ENCODE data around the gene PAPOLG.

Gene PAPOLG

DNA sequence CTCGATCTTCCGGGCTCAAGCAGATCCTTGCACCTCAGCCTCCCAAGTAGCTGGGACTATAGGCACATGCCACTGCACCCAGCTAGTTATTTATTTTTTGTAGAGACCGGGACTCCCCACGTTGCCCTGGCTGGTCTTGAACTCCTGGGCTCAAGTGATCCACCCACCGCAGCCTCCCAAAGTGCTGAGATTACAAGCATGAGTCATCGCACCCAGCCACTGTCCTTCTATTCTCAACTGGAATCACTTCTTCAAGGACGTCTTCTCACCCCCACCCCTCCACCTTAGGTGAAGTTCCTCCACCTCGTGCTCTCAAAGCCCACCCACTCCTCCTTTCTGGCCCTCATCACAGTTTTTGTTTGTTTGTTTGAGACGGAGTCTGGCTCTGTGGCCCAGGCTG, 71.3 kb downstream of the PAPOLG start:
- Histone ChIP-seq H3K36me3 (ENCODE audit: insufficient read depth, low read length) (no peaks in the 10 kb centered on the region), H3K27me3 (ENCODE audit: control insufficient read depth, insufficient read depth, low read length) (peaks cover 46% of the 10 kb centered on the region), H3K4me1 (ENCODE audit: control insufficient read depth, insufficient read depth, low read length) (no peaks in the 10 kb centered on the region), H3K9me3 (replicated peaks; ENCODE audit: low read length) (no peaks in the 10 kb centered on the region), H3K4me3 (ENCODE audit: low read length) (no peak overlapping the region), H3K9ac (ENCODE audit: low read depth, low read length) (no peak overlapping the region), H3K4me2 (ENCODE audit: low read length) (no peak overlapping the region)

DNA sequence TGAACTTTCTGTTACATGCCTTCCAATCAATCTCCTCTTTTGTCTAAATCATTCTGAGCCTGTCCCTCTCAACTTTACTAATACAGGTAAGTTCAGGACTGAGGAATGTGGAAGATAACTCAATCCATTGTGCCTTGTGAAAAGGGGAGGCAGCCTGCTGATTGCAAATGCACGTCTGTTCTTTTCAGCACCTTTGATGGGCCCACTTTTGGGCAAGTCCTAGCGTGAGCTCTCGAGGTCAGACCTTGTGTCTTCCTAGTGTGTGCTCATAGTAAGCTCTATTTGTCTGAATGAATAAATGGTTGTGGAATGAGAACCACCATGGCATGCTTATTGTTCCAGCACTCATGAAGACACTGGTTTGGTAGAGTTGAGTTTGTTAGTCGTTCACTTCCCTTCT, 74.9 kb downstream of the PAPOLG start:
- H3K36me3 ChIP-seq (ENCODE audit: insufficient read depth, low read length): no peaks in the 10 kb centered on the region

DNA sequence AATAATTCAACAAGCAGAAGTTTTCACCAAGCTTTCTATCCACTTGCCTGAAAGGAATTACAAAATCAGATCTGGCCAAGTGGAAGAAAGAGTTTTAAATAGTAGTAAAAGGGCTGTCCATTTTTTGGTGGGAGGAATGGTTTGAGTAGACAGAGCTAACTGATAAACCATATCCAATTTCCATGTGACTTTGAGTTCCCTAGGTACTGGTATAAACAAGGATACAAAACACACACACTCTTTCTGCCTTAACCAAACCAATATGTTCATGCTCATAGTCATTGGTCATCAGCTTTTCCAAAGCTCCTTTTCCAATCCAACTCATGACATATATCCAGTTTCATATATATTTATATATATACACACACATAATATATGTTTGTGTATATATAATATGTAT, 75.9 kb downstream of the PAPOLG start:
- Histone ChIP-seq H3K4me2 (ENCODE audit: low read length) (no peak overlapping the region), H3K27me3 (ENCODE audit: control insufficient read depth, insufficient read depth, low read length) (peaks cover 64% of the 10 kb centered on the region), H3K9me3 (replicated peaks; ENCODE audit: low read length) (no peaks in the 10 kb centered on the region), H3K4me3 (ENCODE audit: low read length) (no peak overlapping the region), H3K4me1 (ENCODE audit: control insufficient read depth, insufficient read depth, low read length) (no peaks in the 10 kb centered on the region), H3K36me3 (ENCODE audit: insufficient read depth, low read length) (no peaks in the 10 kb centered on the region), H3K9ac (ENCODE audit: low read depth, low read length) (no peak overlapping the region)

More for the DNA sequence above, 74.9 kb downstream of the PAPOLG start:
- Histone ChIP-seq H3K9ac (ENCODE audit: low read depth, low read length) (no peak overlapping the region), H3K4me2 (ENCODE audit: low read length) (no peak overlapping the region), H3K4me1 (ENCODE audit: control insufficient read depth, insufficient read depth, low read length) (no peaks in the 10 kb centered on the region), H3K27me3 (ENCODE audit: control insufficient read depth, insufficient read depth, low read length) (peaks cover 57% of the 10 kb centered on the region), H3K4me3 (ENCODE audit: low read length) (no peak overlapping the region), H3K9me3 (replicated peaks; ENCODE audit: low read length) (no peaks in the 10 kb centered on the region)

DNA sequence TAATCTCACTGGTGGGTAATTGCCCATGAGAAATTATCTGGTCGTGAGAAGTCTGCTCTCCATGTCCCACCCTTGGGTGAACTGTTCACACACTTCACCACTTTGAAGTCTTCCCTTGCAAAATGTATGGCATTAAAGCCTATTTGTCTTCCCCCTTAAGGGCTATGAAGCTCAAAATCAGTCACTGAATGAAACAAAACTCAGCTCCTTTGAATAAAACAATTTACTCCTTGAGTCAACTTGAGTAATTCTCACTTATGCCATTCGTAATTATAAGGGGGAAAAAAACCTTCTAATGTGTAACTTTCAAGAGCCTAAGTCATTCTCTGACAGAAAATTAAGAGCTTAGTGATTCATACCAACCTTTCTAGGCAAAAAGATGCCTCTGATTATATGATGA, 76.6 kb downstream of the PAPOLG start:
- Histone ChIP-seq H3K4me1 (ENCODE audit: control insufficient read depth, insufficient read depth, low read length) (no peaks in the 10 kb centered on the region), H3K9me3 (replicated peaks; ENCODE audit: low read length) (no peaks in the 10 kb centered on the region), H3K36me3 (ENCODE audit: insufficient read depth, low read length) (no peaks in the 10 kb centered on the region), H3K4me3 (ENCODE audit: low read length) (no peak overlapping the region), H3K9ac (ENCODE audit: low read depth, low read length) (no peak overlapping the region), H3K27me3 (ENCODE audit: control insufficient read depth, insufficient read depth, low read length) (peaks cover 68% of the 10 kb centered on the region), H3K4me2 (ENCODE audit: low read length) (no peak overlapping the region)

DNA sequence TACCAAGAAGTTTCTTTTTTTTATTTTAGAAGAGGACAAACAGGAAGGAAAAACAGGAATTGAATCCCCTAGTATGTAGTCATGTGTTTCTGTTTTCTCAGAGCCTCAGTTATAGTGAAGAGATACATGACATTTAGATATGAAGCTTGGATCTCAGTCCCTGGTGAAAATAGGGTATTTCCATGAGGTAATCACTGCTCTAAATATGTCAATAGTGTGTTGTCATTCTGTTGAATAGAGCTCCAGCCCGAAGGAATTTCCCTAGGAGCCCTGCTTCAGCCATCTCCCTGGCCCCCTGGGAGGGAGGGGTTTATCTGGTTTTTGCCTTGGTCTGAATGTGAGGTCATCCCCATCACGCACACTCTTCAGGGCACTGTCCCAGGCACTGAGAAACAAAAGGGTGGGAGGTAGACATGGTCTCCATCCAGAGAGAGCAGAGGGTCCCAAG, 78.2 kb downstream of the PAPOLG start:
- H3K4me2 ChIP-seq (ENCODE audit: low read length): no peak overlapping the region
- H3K4me1 ChIP-seq (ENCODE audit: control insufficient read depth, insufficient read depth, low read length): no peaks in the 10 kb centered on the region
- H3K27me3 ChIP-seq (ENCODE audit: control insufficient read depth, insufficient read depth, low read length): peaks cover 71% of the 10 kb centered on the region
- no peak overlapping the region for H3K9ac ChIP-seq (ENCODE audit: low read depth, low read length)
- no peak overlapping the region for H3K4me3 ChIP-seq (ENCODE audit: low read length)
- no peaks in the 10 kb centered on the region for H3K36me3 ChIP-seq (ENCODE audit: insufficient read depth, low read length)
- no peaks in the 10 kb centered on the region for H3K9me3 ChIP-seq (replicated peaks; ENCODE audit: low read length)

DNA sequence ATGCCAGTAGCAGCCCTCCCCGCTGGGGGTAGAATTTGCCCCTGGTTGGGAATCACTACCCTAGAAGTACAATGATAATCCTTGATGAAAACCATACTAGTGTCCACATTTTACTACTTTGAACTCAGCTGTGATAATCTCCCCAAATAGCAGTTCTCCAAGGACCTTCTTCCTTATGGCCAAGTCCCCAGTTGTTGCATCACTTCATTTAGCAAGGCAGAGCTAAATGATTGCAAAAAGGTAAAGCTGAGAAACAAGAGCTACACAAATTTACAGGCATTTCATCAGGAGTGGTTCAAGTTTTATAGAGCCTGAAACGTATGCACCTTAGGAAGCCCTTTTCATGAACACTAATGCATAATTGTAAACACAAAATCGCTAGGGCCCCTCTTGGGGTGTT, 80.4 kb downstream of the PAPOLG start:
- no peak overlapping the region for H3K9ac ChIP-seq (ENCODE audit: low read depth, low read length)
- no peak overlapping the region for H3K4me3 ChIP-seq (ENCODE audit: low read length)
- H3K4me2 ChIP-seq (ENCODE audit: low read length): no peak overlapping the region
- H3K9me3 ChIP-seq (replicated peaks; ENCODE audit: low read length): no peaks in the 10 kb centered on the region
- no peaks in the 10 kb centered on the region for H3K4me1 ChIP-seq (ENCODE audit: control insufficient read depth, insufficient read depth, low read length)
- peaks cover 51% of the 10 kb centered on the region for H3K27me3 ChIP-seq (ENCODE audit: control insufficient read depth, insufficient read depth, low read length)
- H3K36me3 ChIP-seq (ENCODE audit: insufficient read depth, low read length): no peaks in the 10 kb centered on the region

DNA sequence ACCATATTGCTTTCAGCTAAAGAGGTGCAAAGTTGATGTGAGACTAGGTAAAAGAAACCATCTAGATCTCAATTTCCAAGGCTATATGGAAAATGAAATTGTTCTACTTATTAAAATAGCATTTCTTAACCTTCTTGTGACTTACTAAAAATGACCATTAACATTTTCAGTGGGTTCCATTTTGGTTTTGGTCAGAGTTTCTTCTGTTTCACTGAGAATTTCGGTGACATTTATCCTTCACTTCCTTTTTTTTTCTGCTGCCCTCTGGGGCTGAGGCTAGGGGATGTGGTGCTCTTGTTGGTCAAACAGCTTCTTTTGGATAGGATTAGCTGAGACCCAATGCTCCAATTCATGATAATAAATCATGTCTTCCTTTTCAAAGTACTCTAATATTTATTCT, 81.1 kb downstream of the PAPOLG start:
- Histone ChIP-seq H3K9ac (ENCODE audit: low read depth, low read length) (no peak overlapping the region), H3K9me3 (replicated peaks; ENCODE audit: low read length) (no peaks in the 10 kb centered on the region), H3K27me3 (ENCODE audit: control insufficient read depth, insufficient read depth, low read length) (peaks cover 46% of the 10 kb centered on the region), H3K4me3 (ENCODE audit: low read length) (no peak overlapping the region), H3K4me1 (ENCODE audit: control insufficient read depth, insufficient read depth, low read length) (no peaks in the 10 kb centered on the region), H3K36me3 (ENCODE audit: insufficient read depth, low read length) (no peaks in the 10 kb centered on the region), H3K4me2 (ENCODE audit: low read length) (no peak overlapping the region)

DNA sequence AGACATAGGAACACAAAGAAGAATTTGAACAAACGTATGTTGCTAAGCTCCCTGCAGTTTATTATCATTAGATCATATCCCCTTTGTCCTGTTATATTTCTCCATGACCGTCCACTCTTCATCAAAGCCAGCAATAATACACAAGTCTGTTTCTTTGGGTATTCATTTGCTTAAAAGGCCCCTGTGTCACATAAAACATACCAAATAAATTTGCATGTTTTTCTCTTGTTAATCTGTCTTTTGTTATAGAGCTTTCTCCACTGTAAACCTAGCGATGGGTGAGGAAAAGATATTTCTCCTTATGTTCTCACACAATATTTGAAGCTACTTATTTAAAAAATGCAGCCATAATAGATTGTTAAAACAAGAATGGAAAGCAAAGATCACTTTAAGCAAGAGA, 82.4 kb downstream of the PAPOLG start:
- Histone ChIP-seq H3K36me3 (ENCODE audit: insufficient read depth, low read length) (no peaks in the 10 kb centered on the region), H3K9ac (ENCODE audit: low read depth, low read length) (no peak overlapping the region), H3K4me1 (ENCODE audit: control insufficient read depth, insufficient read depth, low read length) (no peaks in the 10 kb centered on the region), H3K27me3 (ENCODE audit: control insufficient read depth, insufficient read depth, low read length) (peaks cover 40% of the 10 kb centered on the region), H3K4me3 (ENCODE audit: low read length) (no peak overlapping the region), H3K9me3 (replicated peaks; ENCODE audit: low read length) (no peaks in the 10 kb centered on the region), H3K4me2 (ENCODE audit: low read length) (no peak overlapping the region)

DNA sequence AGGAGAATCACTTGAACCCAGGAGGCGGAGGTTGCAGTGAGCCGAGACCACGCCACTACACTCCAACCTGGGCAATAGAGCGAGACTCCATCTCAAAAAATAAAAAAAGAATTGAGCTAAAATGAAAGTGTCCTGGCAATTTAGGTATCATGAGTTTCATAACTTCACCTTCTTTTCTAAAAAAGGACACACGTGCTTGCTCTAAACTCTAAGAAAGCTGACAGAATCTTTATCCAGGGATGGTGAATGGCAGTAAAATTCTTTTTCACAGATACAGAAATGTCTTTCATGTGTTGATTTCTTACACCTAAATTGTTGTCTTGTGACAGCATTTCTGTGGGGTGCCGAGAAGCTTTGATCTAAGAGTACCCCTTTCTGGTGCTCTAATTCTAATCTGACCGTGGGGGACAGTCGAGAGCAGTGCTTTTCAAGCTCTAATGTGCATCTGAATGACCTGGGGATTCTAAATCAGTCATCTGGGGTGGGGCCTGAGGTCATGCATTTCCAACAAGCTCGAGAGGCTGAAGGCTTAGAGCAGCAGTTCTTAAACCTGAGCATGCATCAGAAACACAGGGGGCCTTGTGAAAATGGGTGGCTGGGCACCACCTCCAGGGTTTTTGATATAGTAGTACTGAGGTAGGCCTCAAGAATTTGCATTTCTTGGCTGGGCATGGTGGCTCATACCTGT, 83.2 kb downstream of the PAPOLG start:
- peaks cover 37% of the 10 kb centered on the region for H3K27me3 ChIP-seq (ENCODE audit: control insufficient read depth, insufficient read depth, low read length)
- no peaks in the 10 kb centered on the region for H3K9me3 ChIP-seq (replicated peaks; ENCODE audit: low read length)
- H3K4me2 ChIP-seq (ENCODE audit: low read length): no peak overlapping the region
- no peak overlapping the region for H3K9ac ChIP-seq (ENCODE audit: low read depth, low read length)
- H3K4me3 ChIP-seq (ENCODE audit: low read length): no peak overlapping the region
- H3K36me3 ChIP-seq (ENCODE audit: insufficient read depth, low read length): no peaks in the 10 kb centered on the region
- no peaks in the 10 kb centered on the region for H3K4me1 ChIP-seq (ENCODE audit: control insufficient read depth, insufficient read depth, low read length)

DNA sequence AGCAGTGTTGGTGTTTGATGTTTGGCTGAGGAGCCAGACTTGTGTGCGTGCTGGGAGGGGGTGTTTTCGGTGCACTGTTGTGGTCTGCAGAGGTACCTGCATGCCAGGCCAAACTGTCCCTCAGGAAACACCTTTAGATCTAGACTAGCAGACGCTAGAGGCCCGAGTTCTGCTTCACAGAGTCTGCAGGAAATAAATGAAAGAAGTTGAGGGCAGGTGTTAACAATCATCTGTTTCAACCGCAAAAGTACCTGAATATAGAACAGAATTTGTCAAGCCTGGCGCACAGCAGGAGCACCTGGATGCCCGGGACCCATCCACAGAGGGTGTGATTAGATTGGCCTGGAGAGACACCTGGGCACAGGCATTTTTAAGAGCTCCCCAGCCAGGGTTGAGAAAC, 84.8 kb downstream of the PAPOLG start:
- no peaks in the 10 kb centered on the region for H3K9me3 ChIP-seq (replicated peaks; ENCODE audit: low read length)
- no peak overlapping the region for H3K4me3 ChIP-seq (ENCODE audit: low read length)
- H3K4me1 ChIP-seq (ENCODE audit: control insufficient read depth, insufficient read depth, low read length): no peaks in the 10 kb centered on the region
- no peak overlapping the region for H3K9ac ChIP-seq (ENCODE audit: low read depth, low read length)
- no peaks in the 10 kb centered on the region for H3K36me3 ChIP-seq (ENCODE audit: insufficient read depth, low read length)
- no peak overlapping the region for H3K4me2 ChIP-seq (ENCODE audit: low read length)
- H3K27me3 ChIP-seq (ENCODE audit: control insufficient read depth, insufficient read depth, low read length): peaks cover 26% of the 10 kb centered on the region

DNA sequence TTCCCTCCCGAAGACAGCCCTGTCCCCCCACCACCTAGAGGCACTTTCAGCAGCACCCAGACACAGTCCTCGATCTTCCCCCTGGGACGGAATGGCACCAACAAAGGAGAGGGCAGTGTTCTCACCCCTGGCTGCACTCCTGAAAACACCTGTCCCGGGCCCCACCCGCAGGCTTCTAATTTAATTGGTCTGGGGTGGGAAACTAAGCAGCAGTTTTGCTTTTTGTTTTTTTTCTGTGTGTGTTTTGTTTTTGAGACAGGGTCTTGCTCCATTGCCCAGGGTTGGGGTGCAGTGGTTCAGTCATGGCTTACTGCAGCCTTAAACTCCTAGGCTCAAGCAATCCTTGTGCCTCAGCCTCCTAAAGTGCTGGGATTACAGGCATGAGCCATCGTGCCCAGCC, 86.9 kb downstream of the PAPOLG start:
- no peaks in the 10 kb centered on the region for H3K9me3 ChIP-seq (replicated peaks; ENCODE audit: low read length)
- no peak overlapping the region for H3K9ac ChIP-seq (ENCODE audit: low read depth, low read length)
- no peak overlapping the region for H3K4me2 ChIP-seq (ENCODE audit: low read length)
- H3K36me3 ChIP-seq (ENCODE audit: insufficient read depth, low read length): no peaks in the 10 kb centered on the region
- peaks cover 13% of the 10 kb centered on the region for H3K27me3 ChIP-seq (ENCODE audit: control insufficient read depth, insufficient read depth, low read length)
- no peak overlapping the region for H3K4me3 ChIP-seq (ENCODE audit: low read length)
- no peaks in the 10 kb centered on the region for H3K4me1 ChIP-seq (ENCODE audit: control insufficient read depth, insufficient read depth, low read length)

DNA sequence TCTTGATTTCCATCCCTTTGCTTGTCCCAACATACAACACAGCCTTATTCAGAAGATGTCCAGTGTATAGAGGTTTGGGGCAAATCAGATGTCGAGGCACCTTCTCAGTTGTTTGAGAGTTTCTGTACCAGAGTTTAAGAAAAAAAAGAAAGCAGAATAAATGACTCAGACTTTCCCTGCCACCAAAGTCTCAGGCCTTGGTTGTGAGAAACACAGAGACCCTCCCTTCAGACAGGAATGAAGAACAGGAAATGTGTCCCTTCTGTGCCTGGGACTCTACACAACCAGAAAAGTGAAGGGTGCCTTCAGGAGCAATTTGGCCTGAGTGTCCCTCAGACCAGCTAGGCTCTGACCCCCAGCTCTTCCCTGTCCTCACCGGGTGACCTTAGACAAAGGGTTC, 88.0 kb downstream of the PAPOLG start:
- Histone ChIP-seq H3K4me3 (ENCODE audit: low read length) (no peak overlapping the region), H3K27me3 (ENCODE audit: control insufficient read depth, insufficient read depth, low read length) (peaks cover 10% of the 10 kb centered on the region), H3K4me2 (ENCODE audit: low read length) (no peak overlapping the region), H3K4me1 (ENCODE audit: control insufficient read depth, insufficient read depth, low read length) (no peaks in the 10 kb centered on the region), H3K36me3 (ENCODE audit: insufficient read depth, low read length) (no peaks in the 10 kb centered on the region), H3K9me3 (replicated peaks; ENCODE audit: low read length) (no peaks in the 10 kb centered on the region), H3K9ac (ENCODE audit: low read depth, low read length) (no peak overlapping the region)

Data from skeletal muscle satellite cell (primary cell).